ENCODE data around the gene CENPA.

The CENPA gene

DNA sequence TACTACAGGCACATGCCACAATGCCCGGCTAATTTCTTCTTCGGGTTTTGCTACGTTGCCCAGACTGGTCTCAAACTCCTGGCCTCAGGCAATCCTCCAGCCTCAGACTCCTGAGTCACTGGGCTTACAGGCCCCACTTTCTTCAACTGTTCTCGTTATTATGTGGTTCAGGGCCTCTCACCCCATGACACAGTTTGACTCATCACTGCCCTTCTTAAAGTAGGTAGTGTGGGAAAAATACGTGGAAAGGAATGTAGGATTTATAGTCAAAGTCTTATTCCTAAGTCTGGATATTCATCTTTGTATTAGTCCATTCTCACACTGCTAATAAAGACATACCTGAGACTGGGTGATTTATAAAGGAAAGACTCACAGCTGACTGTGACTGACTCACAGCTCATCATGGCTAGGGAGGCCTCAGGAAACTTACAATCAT, 19.4 kb downstream of the CENPA start:
- no peak overlapping the region for H3K27ac ChIP-seq
- TF ChIP-seq ZFX (IDR thresholded peaks at IDR 0.05; ENCODE audit: borderline replicate concordance): no peak
- TF ChIP-seq, protein P1, sequence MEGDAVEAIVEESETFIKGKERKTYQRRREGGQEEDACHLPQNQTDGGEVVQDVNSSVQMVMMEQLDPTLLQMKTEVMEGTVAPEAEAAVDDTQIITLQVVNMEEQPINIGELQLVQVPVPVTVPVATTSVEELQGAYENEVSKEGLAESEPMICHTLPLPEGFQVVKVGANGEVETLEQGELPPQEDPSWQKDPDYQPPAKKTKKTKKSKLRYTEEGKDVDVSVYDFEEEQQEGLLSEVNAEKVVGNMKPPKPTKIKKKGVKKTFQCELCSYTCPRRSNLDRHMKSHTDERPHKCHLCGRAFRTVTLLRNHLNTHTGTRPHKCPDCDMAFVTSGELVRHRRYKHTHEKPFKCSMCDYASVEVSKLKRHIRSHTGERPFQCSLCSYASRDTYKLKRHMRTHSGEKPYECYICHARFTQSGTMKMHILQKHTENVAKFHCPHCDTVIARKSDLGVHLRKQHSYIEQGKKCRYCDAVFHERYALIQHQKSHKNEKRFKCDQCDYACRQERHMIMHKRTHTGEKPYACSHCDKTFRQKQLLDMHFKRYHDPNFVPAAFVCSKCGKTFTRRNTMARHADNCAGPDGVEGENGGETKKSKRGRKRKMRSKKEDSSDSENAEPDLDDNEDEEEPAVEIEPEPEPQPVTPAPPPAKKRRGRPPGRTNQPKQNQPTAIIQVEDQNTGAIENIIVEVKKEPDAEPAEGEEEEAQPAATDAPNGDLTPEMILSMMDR (IDR thresholded peaks at IDR 0.05): no peak

GRCh38 chr2:26807788-26808460, 22.1 kb downstream of the CENPA start:
- TF ChIP-seq ZFX (IDR thresholded peaks at IDR 0.05; ENCODE audit: borderline replicate concordance): no peak
- TF ChIP-seq, protein P1 (IDR thresholded peaks at IDR 0.05): no peak
- H3K27ac ChIP-seq: no peak overlapping the region

DNA sequence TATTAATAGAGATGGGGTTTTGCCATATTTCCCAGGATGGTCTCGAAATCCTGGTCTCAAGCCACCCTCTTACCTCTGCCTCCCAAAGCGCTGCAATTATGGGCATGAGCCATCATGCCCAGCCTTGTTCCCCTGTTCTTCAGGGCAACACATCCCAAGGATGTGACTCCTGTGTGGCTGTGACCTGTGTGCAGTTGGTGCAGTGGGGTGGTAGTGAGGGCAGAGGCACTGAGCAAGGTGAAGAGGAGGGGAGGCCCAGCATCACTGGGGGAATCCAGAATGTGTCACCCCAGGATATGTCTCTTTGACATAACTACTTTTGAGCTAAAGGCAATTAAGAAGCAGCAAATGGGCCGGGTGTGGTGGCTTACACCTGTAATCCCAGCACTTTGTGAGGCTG, 23.4 kb downstream of the CENPA start:
- TF ChIP-seq, protein P1 (IDR thresholded peaks at IDR 0.05): no peak
- no peak for TF ChIP-seq ZFX (IDR thresholded peaks at IDR 0.05; ENCODE audit: borderline replicate concordance)
- H3K27ac ChIP-seq: no peak overlapping the region

DNA sequence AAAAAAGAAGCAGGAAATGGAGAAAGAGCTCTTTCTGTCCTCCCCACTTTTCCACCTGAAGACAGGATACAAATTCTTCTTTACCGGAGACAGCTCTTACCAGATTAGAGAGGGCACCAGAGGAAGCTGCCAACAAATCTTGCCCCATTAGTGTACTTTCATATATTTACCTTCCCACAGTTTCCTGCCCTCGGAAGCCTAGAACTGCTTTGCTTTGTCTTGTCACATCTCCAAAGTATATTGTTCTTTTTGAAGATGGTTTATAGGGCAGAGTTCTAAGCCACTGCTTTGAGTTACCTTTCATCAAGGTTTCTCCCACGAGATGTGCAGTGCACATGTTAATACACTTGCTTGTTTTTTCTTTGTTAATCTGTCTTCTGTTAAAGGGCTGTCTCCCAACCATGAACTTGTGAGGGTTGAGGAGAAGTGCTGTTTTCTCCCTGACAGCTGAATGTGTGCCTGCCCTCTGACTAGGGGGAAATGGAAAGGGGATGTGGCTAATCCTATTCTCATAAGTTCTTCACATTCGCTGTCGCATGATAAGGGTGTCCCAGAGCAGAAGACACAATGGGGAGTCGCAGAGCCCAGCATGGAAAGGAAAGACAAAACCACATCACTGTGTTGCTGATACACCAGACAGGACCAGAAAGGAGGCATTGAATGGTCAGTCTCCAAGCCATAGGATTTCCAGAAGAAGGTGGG, 24.2 kb downstream of the CENPA start:
- H3K27ac ChIP-seq: no peak overlapping the region
- no peak for TF ChIP-seq ZFX (IDR thresholded peaks at IDR 0.05; ENCODE audit: borderline replicate concordance)
- TF ChIP-seq, protein P1 (IDR thresholded peaks at IDR 0.05): no peak

GRCh38 chr2:26811261-26811660, 25.4 kb downstream of the CENPA start:
- TF ChIP-seq, protein P1 (IDR thresholded peaks at IDR 0.05): no peak
- no peak for TF ChIP-seq ZFX (IDR thresholded peaks at IDR 0.05; ENCODE audit: borderline replicate concordance)
- no peak overlapping the region for H3K27ac ChIP-seq

DNA sequence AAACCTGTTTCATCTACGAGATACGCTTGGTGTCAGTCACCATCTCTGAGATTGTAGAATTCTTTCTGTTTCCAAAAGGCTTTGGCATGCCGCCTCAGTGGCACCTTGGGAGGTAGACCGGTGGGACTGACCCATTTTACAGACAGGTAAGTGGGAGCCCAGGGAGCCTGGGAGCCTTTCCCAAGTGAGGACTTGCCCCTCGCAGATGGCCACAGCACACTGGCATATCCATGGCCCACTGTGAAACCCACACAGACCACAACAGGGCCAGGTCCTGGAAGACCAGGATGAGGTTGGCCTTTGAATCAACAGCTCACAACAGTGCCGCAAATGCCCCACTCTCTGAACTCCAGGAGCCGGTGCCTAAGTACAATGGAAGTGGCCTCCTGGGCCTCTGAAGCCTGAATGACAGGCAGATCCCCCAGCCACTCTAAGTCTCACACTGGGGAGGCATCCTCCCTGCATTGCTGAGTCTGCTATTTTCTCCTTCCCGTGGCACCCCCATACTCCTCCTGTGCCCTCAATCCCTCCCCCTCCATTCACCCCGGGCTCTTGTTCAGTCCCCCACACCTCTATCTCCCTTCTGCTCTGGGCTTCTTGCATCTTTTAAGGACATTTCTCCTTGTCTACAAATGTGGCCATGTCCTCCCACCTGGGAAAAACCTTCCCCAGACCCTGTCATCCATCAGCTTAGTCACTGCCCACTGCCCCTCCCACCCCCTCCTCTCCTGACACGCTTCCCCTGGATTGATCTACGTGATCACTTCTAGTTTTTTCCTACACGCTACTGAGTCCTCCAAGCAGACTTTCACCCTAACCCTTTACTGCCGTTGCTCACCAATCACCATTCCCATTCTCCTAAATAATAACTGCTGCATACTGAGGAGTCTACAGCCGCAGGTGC, 26.2 kb downstream of the CENPA start:
- no peak for TF ChIP-seq ZFX (IDR thresholded peaks at IDR 0.05; ENCODE audit: borderline replicate concordance)
- TF ChIP-seq, protein P1 (IDR thresholded peaks at IDR 0.05): no peak
- H3K27ac ChIP-seq: no peak overlapping the region

Measured in 22Rv1 (cell line).